HG03045 (cell line): ENCODE data around the gene ATP8B3.

ENCODE experiments used
- ATAC-seq: cut with Tn5 transposase; IDR thresholded peaks from one replicate; pipeline ENCODE4 v1.9.1; 2021; ENCODE audit warnings: mild to moderate bottlenecking, moderate library complexity; ENCODE audit not compliant: unreplicated experiment

The ATP8B3 gene

GRCh38 chr19:1850809-1851653 is 39.0 kb upstream of the ATP8B3 start:
- ATAC-seq = no peak

- ATAC-seq = no peak
Measured at GRCh38 chr19:1849886-1850398, 37.9 kb upstream of the ATP8B3 start.

- no peak for ATAC-seq
Measured at GRCh38 chr19:1849132-1849474, 37.0 kb upstream of the ATP8B3 start.

- peak; percentile 64 for ATAC-seq
Measured at GRCh38 chr19:1848399-1849131, 36.5 kb upstream of the ATP8B3 start, which contains the start of gene REXO1. TSS of gene REXO1 (minus strand) at chr19:1848483. CDS start at chr19:1848358, 125 bp downstream.

- peak; percentile 23 for ATAC-seq
Measured at GRCh38 chr19:1847684-1848398, 35.8 kb upstream of the ATP8B3 start.

- no peak for ATAC-seq
Measured at GRCh38 chr19:1847348-1847683, 35.2 kb upstream of the ATP8B3 start.

- ATAC-seq = no peak
Measured at GRCh38 chr19:1846517-1847204, 34.6 kb upstream of the ATP8B3 start.

GRCh38 chr19:1845642-1846041 is 33.6 kb upstream of the ATP8B3 start:
- ATAC-seq = no peak

GRCh38 chr19:1845125-1845515 is 33.0 kb upstream of the ATP8B3 start:
- ATAC-seq = no peak

- ATAC-seq = no peak
Measured at GRCh38 chr19:1844513-1845124, 32.5 kb upstream of the ATP8B3 start.

GRCh38 chr19:1843646-1844394 is 31.7 kb upstream of the ATP8B3 start:
- ATAC-seq = no peak

GRCh38 chr19:1843116-1843515 is 31.0 kb upstream of the ATP8B3 start:
- no peak for ATAC-seq

GRCh38 chr19:1841209-1841924 is 29.3 kb upstream of the ATP8B3 start:
- ATAC-seq = no peak

GRCh38 chr19:1840541-1841115 is 28.6 kb upstream of the ATP8B3 start:
- no peak for ATAC-seq

GRCh38 chr19:1839658-1840540 is 27.8 kb upstream of the ATP8B3 start:
- no peak for ATAC-seq

GRCh38 chr19:1837625-1838105 is 25.6 kb upstream of the ATP8B3 start:
- no peak for ATAC-seq

- ATAC-seq = no peak
Measured at GRCh38 chr19:1837222-1837565, 25.1 kb upstream of the ATP8B3 start.
